H9 (cell line): Measurements from ENCODE around the gene GPAT2. TPM values are rescaled to one million over a fixed set of nuclear protein-coding genes. Genes with fewer than 3 reads are reported as not detected.

Experiments used
- DNase-seq: peaks from one replicate; pipeline ENCODE4 v3.0.0-alpha.2; 2017
- H2AFZ ChIP-seq: one replicate; pipeline ENCODE4 v1.6.1; 2013; ENCODE audit warnings: mild to moderate bottlenecking, low read length, control low read depth, moderate library complexity
- H2AK5ac ChIP-seq: 2 replicates; pipeline ENCODE4 v1.6.1; 2013; ENCODE audit warnings: low read length, control low read depth, mixed read lengths; ENCODE audit not compliant: insufficient read length
- H2BK120ac ChIP-seq: one replicate; pipeline ENCODE4 v1.6.1; 2013; ENCODE audit warnings: low read depth, mild to moderate bottlenecking, low read length, control low read depth, inconsistent platforms; ENCODE audit not compliant: poor library complexity, severe bottlenecking
- H2BK12ac ChIP-seq: 2 replicates; pipeline ENCODE4 v1.6.1; 2013; ENCODE audit warnings: low read length, control low read depth, mixed read lengths, low read depth; ENCODE audit not compliant: insufficient read length
- H2BK15ac ChIP-seq: 2 replicates; pipeline ENCODE4 v1.6.1; 2013; ENCODE audit warnings: low read depth, low read length, control low read depth
- H2BK20ac ChIP-seq: one replicate; pipeline ENCODE4 v1.6.1; 2013; ENCODE audit warnings: low read depth, mild to moderate bottlenecking, low read length, control low read depth, inconsistent platforms; ENCODE audit not compliant: poor library complexity, severe bottlenecking
- H2BK5ac ChIP-seq: 2 replicates; pipeline ENCODE4 v1.6.1; 2013; ENCODE audit warnings: low read length, control low read depth, mixed read lengths; ENCODE audit not compliant: insufficient read length
- H3K14ac ChIP-seq: 2 replicates; pipeline ENCODE4 v1.6.1; 2013; ENCODE audit warnings: low read length, control low read depth; ENCODE audit not compliant: insufficient read depth
- H3K18ac ChIP-seq: 2 replicates; pipeline ENCODE4 v1.6.1; 2013; ENCODE audit warnings: low read depth, mild to moderate bottlenecking, mixed read lengths, low read length, control low read depth; ENCODE audit not compliant: insufficient read length
- H3K23ac ChIP-seq: 2 replicates; pipeline ENCODE4 v1.6.1; 2013; ENCODE audit warnings: low read length, control low read depth, mixed read lengths, low read depth; ENCODE audit not compliant: insufficient read length
- H3K23me2 ChIP-seq: 2 replicates; pipeline ENCODE4 v1.6.1; 2013; ENCODE audit warnings: low read depth, mild to moderate bottlenecking, mixed read lengths, low read length, control low read depth; ENCODE audit not compliant: insufficient read length, poor library complexity, severe bottlenecking
- H3K27ac ChIP-seq: 2 replicates; pipeline ENCODE4 v1.5.1; 2013; ENCODE audit warnings: low read length, control low read depth, mixed read lengths, low read depth; ENCODE audit not compliant: insufficient read length
- H3K27me3 ChIP-seq: 2 replicates; pipeline ENCODE4 v1.6.1; 2013; ENCODE audit warnings: low read length, control low read depth, inconsistent platforms; ENCODE audit not compliant: insufficient read depth
- H3K4ac ChIP-seq: 2 replicates; pipeline ENCODE4 v1.6.1; 2013; ENCODE audit warnings: low read depth, mild to moderate bottlenecking, control low read depth, inconsistent platforms, low read length, moderate library complexity
- H3K4me1 ChIP-seq: 2 replicates; pipeline ENCODE4 v1.6.1; 2013; ENCODE audit warnings: low read length, control low read depth, inconsistent platforms; ENCODE audit not compliant: insufficient read depth
- H3K4me2 ChIP-seq: 2 replicates; pipeline ENCODE4 v1.6.1; 2013; ENCODE audit warnings: low read length, control low read depth, mixed read lengths; ENCODE audit not compliant: insufficient read length, insufficient read depth
- H3K56ac ChIP-seq: 2 replicates; pipeline ENCODE4 v1.6.1; 2013; ENCODE audit warnings: low read depth, mild to moderate bottlenecking, mixed read lengths, low read length, control low read depth; ENCODE audit not compliant: insufficient read length
- H3K79me1 ChIP-seq: 2 replicates; pipeline ENCODE4 v1.6.1; 2013; ENCODE audit warnings: low read depth, mild to moderate bottlenecking, moderate library complexity, low read length, control low read depth, inconsistent platforms; ENCODE audit not compliant: insufficient read depth, poor library complexity, severe bottlenecking
- H3K79me2 ChIP-seq: 2 replicates; pipeline ENCODE4 v1.6.1; 2013; ENCODE audit warnings: low read length, control low read depth, inconsistent platforms; ENCODE audit not compliant: insufficient read depth
- H3K9ac ChIP-seq: 2 replicates; pipeline ENCODE4 v1.6.1; 2013; ENCODE audit warnings: low read length, control low read depth, mixed read lengths; ENCODE audit not compliant: insufficient read length; ENCODE audit errors: extremely low read depth
- H3K9me3 ChIP-seq: one replicate; pipeline ENCODE4 v1.6.1; 2013; ENCODE audit warnings: low read depth, low read length, inconsistent platforms; ENCODE audit not compliant: control insufficient read depth
- H3T11ph ChIP-seq: one replicate; pipeline ENCODE4 v1.6.1; 2013; ENCODE audit warnings: mild to moderate bottlenecking, low read length, control low read depth, inconsistent platforms
- H4K20me1 ChIP-seq: one replicate; pipeline ENCODE4 v1.6.1; 2013; ENCODE audit not compliant: control insufficient read depth, insufficient read length, insufficient read depth
- H4K5ac ChIP-seq: 2 replicates; pipeline ENCODE4 v1.6.1; 2013; ENCODE audit warnings: low read depth, mild to moderate bottlenecking, mixed read lengths, low read length, control low read depth; ENCODE audit not compliant: insufficient read length
- H4K8ac ChIP-seq: replicated peaks from 2 replicates; pipeline ENCODE4 v1.6.1; 2013; ENCODE audit warnings: low read length, control low read depth, mixed read lengths, low read depth; ENCODE audit not compliant: insufficient read length
- H4K91ac ChIP-seq: 2 replicates; pipeline ENCODE4 v1.6.1; 2013; ENCODE audit warnings: low read depth, mild to moderate bottlenecking, moderate library complexity, mixed read lengths, low read length, control low read depth; ENCODE audit not compliant: insufficient read length
- H3K27ac Mint-ChIP-seq, 3 experiments: 2 replicates in 2 of 3; 3 replicates in 1 of 3; pipeline ENCODE4 v1.8.0; 2020 to 2021; ENCODE audit warnings: mixed read lengths in 3 of 3, mild to moderate bottlenecking in 1 of 3, moderate library complexity in 1 of 3
- H3K27me3 Mint-ChIP-seq: 2 replicates; pipeline ENCODE4 v1.8.0; 2021; ENCODE audit warnings: low read depth, mild to moderate bottlenecking, moderate library complexity, mixed read lengths
- H3K36me3 Mint-ChIP-seq, 3 experiments: 2 replicates in 2 of 3; 3 replicates in 1 of 3; pipeline ENCODE4 v1.8.0; 2020 to 2021; ENCODE audit warnings: low read depth in 3 of 3, mixed read lengths in 3 of 3; ENCODE audit not compliant: insufficient read depth in 1 of 3
- H3K4me1 Mint-ChIP-seq, 2 experiments: 2 replicates each; pipeline ENCODE4 v1.8.0; 2020; ENCODE audit warnings: mixed read lengths in 2 of 2
- H3K4me3 Mint-ChIP-seq, 2 experiments: 2 replicates in 1 of 2; 3 replicates in 1 of 2; pipeline ENCODE4 v1.8.0; 2020 to 2021; ENCODE audit warnings: mild to moderate bottlenecking in 2 of 2, mixed read lengths in 2 of 2, moderate library complexity in 1 of 2
- H3K9me3 Mint-ChIP-seq, 2 experiments: 2 replicates in 1 of 2; 3 replicates in 1 of 2; pipeline ENCODE4 v1.8.0; 2020; ENCODE audit warnings: mild to moderate bottlenecking in 2 of 2, mixed read lengths in 2 of 2, moderate library complexity in 1 of 2
- WGBS: extraction: QIAGEN DNeasy Blood & Tissue Kit; methylation state at CpG from one replicate; pipeline ENCODE4 v1.1.7; 2013; ENCODE audit warnings: missing lambda C conversion rate, low lambda C conversion rate, mixed read lengths; ENCODE audit not compliant: insufficient read length; ENCODE audit errors: extremely low coverage; 5-methylcytosine and 5-hydroxymethylcytosine counted together
- total RNA-seq: library from RNA; stranded (reverse); gene quantifications from 2 replicates; pipeline ENCODE4 v1.2.1, GENCODE V29; 2021
- TF ChIP-seq, protein P1 (sequence below): fragments of 200-600 bp; sonication (generic); conservative IDR thresholded peaks from 3 replicates; pipeline ENCODE4 v1.8.0; 2021; ENCODE audit warnings: antibody characterized with exemption, mild to moderate bottlenecking

The GPAT2 gene
- total RNA-seq, 1 experiment from 2014 or later = 0.17 TPM

DNA sequence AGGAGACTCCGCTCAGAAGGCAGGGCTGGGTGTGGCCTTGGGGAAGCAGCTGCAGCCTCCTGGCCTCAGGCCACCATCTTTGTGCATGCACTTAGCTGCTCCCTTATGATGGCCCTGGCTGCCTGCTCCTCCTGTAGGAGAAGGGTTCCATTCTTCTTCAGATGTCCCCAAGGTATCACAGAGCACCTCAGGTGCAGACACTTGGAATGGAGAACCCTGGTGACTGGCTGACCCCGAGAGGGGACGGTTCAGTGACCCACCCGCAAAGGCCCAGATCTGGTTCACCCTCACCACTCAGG lies 9.6 kb downstream of the GPAT2 start:
- Histone ChIP-seq H4K91ac (no peak overlapping the region), H2BK15ac (no peak overlapping the region), H3K4ac (no peak overlapping the region), H3K14ac (no peak overlapping the region), H2BK5ac (no peak overlapping the region), H3K27me3 (no peaks in the 10 kb centered on the region), H3K4me1 (no peaks in the 10 kb centered on the region), H2BK120ac (no peak overlapping the region), H2AFZ (no peak overlapping the region), H3T11ph (no peak overlapping the region), H4K8ac (no peak overlapping the region), H3K79me1 (no peaks in the 10 kb centered on the region), H3K56ac (no peak overlapping the region), H3K23ac (no peak overlapping the region), H3K79me2 (no peaks in the 10 kb centered on the region), H2BK12ac (no peak overlapping the region), H2BK20ac (no peak overlapping the region), H3K23me2 (no peaks in the 10 kb centered on the region), H3K18ac (no peak overlapping the region), H4K20me1 (no peaks in the 10 kb centered on the region), H3K27ac (no peak overlapping the region), H3K4me2 (no peak overlapping the region), H3K9ac (no peak overlapping the region), H2AK5ac (no peak overlapping the region), H3K9me3 (no peaks in the 10 kb centered on the region), H4K5ac (no peak overlapping the region)
- Mint-ChIP-seq H3K27ac (no peak overlapping the region), H3K4me3 (no peak overlapping the region), H3K9me3 (no peaks in the 10 kb centered on the region), H3K27me3 (no peaks in the 10 kb centered on the region), H3K36me3 (no peaks in the 10 kb centered on the region), H3K4me1 (no peaks in the 10 kb centered on the region)
- peak; percentile 14 for DNase-seq
- no CpG with 5 or more reads among the region's 4 CpGs for WGBS
- TF ChIP-seq, protein P1, sequence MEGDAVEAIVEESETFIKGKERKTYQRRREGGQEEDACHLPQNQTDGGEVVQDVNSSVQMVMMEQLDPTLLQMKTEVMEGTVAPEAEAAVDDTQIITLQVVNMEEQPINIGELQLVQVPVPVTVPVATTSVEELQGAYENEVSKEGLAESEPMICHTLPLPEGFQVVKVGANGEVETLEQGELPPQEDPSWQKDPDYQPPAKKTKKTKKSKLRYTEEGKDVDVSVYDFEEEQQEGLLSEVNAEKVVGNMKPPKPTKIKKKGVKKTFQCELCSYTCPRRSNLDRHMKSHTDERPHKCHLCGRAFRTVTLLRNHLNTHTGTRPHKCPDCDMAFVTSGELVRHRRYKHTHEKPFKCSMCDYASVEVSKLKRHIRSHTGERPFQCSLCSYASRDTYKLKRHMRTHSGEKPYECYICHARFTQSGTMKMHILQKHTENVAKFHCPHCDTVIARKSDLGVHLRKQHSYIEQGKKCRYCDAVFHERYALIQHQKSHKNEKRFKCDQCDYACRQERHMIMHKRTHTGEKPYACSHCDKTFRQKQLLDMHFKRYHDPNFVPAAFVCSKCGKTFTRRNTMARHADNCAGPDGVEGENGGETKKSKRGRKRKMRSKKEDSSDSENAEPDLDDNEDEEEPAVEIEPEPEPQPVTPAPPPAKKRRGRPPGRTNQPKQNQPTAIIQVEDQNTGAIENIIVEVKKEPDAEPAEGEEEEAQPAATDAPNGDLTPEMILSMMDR = no peak
